GM11168 (cell line): ENCODE results near the gene HES5.

ENCODE experiments used
- in situ Hi-C: fragments of 300-500 bp; cut with MboI; formaldehyde crosslinking; loops from one replicate; pipeline ENCODE4 v1.12.0; 2022; ENCODE audit warnings: low sequenced_read_pairs; ENCODE audit not compliant: unreplicated experiment

HES5 gene

GRCh38 chr1:2504225-2504948, 25.7 kb downstream of the HES5 start:
- in situ Hi-C loops, result no loop called here

DNA sequence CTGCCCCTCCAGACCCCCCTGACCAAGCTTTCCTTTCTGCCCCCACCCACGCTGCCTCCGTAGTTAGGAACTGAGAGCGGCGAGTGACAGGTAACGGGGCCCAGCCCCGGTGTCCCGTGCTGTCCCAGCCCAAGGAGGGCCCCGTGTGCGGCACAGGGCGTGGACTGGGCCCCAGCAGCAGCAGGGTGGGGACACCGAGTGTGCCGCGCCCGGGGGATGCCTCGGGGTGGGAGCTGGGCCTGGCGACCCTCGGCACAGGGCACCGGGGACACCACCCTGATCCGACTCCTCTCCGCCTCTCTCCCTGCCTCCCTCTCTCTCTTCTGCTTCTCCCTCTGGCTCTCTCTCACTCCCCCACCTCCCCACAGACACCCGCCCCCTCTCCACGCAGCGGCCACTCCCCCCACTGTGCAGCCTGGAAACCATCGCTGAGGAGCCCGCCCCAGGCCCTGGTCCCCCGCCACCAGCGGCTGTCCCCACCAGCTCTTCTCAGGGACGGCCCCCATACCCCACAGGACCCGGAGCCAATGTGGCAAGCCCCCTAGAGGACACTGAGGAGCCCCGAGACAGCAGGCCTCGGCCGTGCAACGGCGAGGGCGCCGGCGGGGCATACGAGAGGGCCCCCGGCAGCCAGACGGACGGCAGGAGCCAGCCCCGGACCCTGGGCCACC, 26.4 kb downstream of the HES5 start:
- in situ Hi-C loops, result no loop called here

DNA sequence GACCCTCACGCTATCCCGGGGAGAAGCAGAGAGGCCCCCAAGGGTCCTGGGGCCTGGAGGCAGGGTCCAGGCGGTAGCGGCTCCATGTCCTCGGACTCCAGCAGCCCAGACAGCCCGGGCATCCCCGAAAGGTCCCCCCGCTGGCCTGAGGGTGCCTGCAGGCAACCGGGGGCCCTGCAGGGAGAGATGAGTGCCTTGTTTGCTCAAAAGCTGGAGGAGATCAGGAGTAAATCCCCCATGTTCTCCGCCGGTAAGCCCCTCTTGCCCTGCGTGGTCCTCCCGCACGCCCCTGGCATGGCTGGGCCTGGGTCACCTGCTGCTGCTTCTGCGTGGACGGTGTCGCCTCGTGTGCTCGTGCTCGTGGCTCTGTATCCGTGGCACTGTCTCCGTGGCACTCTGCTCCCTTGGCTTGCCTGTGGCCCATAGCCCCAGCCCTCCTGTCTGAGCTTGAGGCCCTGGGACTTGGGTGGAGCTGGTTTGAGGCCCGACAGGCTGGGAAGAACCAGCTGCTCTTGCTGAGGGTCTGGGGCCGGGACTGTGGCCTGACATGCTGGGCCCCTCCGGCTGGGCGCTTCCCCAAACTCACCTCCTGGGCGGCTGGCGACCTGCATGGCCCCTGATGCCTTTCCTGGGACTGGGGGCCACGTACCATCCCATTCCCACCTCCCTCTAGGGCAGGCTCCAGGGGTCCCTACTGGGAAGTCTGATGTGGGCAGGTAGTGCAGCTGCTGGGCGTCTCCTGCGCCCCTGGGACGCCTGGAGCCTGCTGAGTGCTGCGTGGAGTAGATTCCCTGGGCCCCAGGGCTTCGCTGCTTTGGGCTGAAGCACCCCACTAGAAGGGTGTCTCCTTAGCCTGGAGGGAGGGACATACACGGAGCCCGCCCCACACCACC, 27.2 kb downstream of the HES5 start:
- in situ Hi-C loops, result no loop called here

- in situ Hi-C loops, result no loop called here
Observed at GRCh38 chr1:2502210-2502609, 27.9 kb downstream of the HES5 start.

DNA sequence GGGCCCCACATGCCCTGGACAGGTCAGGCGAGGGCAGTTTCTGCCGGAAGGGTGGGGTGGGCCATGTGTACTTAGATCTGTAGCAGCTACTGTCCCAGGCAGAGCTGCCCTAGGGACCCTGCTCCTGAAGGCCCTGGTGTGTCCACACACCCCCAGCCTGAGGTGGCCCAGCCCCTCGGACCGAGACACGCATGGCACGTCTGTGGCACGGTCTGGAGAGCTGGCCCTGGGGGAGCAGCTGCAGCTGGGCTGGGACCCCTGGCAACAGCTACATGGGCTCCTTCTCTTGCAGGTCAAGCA, 28.3 kb downstream of the HES5 start:
- in situ Hi-C loops, result no loop called here

DNA sequence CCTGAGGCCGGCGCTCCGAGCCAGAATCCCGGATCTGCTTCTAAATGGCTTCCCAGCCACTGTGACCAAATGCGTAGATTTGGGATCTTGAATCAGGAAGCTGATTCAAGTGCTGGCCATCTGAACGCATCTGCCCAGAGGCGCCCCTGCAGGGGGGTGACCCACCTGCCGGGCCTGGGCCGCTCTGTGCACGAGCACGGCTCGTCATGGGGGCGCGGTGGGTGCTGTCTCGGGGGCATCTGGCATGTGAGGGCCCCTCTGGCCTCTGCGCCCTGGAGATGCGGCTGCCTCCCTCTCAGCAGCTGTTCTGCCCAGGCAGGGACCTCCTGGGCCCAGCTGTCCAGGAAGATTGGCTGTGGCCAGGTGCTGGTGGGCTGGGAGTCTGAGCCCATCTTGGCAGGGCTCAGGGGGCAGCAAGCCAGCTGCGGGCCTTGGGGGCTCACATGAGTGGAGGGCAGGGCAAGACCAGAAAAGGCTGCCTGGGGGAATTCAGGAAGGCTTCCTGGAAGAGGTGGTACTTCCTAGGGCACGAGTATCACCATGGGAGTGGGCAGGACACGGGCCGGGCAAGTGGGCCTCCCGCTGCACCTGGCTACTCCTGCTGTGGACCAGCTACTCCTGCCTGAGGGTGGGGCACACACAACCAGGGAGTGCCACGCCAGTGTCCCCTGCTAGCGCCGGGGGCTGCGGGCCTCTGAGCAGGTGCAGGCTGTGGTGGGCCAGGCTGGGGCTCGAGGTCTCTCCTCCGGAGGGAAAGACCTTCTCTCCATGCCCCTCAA, 28.8 kb downstream of the HES5 start:
- in situ Hi-C loops, result no loop called here

DNA sequence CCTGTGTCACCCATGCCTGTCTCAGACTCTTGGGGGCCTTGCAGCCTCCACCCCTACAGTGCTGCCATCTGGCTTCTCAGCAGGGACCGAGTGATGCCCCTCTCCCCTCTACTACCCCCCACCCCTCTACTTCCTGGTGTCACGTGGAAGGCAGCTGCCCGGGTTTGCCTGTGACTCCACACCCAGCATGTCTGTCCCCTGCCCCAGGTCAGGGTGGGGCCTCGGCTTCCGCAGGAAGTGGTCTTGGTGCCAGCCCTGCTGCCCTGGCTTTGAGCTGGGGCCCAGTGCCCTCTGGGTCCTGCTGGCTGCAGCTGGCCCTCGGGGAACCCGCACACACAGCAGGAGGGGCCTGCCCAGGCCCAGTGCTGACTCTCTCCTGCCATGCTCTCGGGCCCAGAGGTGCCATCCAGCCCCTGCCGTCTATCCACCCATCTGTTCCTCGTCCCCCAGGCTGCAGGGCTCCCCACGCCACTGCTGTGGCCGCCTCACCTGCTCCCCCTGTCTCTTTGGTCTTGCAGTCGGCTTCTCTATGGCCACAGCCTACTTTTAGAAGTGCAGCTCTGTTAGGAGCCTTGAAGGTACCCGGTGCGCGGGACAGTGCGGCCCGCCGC, 30.0 kb downstream of the HES5 start:
- in situ Hi-C loops, result no loop called here

DNA sequence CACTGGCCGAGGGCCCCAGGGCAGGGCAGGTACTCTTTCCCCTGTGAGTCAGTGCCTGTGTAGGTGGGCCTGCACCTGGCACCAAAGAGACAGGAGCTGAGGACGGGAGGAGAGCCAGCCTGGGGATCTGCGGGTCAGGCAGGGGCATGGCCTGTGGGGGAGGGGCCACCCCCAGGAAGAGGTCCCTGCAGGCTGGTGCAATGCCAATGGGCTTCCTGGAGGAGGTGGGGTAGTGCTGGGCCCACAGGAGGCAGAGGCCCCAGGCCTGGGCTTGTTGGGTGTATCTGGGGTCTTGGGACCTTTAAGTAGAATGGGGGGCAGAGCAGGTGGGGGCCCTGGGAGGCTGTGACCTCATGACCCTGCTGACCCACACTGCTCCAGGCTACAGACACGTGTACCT, 30.8 kb downstream of the HES5 start:
- in situ Hi-C loops, result no loop called here

DNA sequence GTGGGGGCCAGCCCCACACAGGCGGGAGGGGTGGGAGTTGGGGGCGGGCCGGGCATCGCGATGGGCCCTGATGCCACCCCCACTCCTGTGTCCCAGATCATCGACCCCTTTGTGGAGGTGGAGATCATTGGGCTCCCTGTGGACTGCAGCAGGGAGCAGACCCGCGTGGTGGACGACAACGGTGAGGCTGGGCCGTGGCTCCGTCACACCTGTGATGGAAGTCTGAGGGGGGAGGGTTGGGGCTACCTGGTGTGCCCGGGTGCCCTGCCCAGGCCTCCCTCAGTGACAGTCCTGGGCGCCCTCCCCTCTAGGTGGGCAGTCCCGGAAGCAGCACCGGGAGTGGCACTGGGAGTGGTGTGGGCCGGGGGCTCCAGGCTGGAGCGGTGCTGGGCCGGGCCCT, 31.4 kb downstream of the HES5 start:
- in situ Hi-C loops, result no loop called here

GRCh38 chr1:2497891-2498290, 32.2 kb downstream of the HES5 start:
- in situ Hi-C loops, result no loop called here

DNA sequence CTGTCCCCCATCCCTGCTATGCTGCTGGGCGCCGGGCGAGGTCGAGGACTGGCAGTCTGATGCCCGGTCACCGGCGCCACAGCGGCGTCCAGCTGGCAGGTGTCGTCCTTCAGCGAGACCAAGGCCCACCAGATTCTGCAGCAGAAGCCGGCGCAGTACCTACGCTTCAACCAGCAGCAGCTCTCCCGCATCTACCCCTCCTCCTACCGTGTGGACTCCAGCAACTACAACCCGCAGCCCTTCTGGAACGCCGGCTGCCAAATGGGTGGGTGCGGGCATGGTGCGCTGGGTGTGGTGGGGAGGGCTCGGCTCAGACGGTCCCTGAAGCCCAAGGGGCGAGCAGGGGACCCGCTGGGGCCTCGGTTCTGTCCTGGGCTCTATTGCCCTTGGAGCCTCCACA, 33.3 kb downstream of the HES5 start:
- in situ Hi-C loops, result no loop called here

DNA sequence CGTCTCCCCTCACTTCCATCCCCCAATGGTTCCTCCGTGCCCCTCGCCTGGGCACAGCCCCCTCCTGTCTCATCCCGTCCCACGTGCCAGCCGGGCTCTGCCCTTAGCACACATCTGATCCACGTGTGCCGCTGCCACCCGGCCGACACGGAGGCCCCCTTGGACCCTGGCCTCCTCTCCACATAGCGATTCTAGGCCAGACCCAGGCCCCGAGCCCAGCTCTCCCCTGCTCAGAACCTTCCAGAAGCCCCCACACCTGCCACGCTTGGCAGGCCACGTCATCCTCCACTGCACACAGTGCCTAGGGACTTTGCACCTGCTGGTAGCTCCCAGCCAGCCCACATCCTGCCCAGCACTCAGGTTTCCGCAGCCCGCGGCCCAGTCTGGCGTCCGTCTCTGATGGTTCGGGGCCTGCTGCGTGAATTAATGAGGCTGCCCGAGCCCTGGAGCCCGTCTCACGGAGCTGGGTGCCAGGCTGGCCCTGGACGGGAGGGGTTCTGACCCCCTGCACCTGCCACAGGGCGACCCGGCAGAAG, 33.9 kb downstream of the HES5 start:
- in situ Hi-C loops, result no loop called here

DNA sequence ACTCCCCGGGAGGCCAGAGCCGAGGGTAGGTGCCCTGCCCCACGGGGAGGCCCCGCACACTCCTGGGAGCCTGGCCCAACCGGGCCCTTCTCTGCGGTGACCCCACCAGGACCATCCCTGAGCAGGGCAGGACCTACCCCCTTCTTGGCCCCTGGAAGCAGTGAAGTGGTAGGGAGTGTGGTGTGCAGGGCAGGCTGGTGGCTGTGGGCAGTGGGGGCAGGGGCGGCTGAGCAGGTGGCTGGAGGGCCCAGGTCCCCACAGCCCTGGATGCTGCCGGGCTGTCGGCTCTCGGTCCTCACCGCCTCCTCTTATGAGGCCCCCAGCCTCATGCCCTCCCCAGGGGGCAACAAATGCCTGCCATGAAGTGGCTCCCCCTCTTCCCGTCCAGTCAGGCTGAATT, 34.5 kb downstream of the HES5 start:
- in situ Hi-C loops, result no loop called here

DNA sequence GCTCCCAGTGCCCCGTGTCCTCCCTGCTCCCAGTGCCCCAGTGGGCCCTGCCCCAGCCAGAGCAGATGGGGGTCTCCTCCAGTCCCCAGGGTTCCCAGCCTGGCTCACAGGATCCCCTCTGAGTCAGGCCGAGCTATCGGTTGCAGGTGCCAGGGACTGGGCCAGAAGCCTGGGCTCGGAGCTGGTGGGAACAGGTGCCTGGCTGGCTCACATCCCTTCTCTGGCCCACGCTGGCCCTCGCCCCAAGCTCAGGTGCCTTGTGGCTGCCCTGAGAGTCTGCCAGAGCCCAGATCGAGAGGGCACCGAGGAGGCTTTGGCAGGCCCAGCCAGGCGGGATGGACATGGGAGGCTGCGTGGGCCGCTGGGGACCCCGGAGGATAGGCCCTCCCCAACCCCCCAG, 35.0 kb downstream of the HES5 start:
- in situ Hi-C loops, result no loop called here

GRCh38 chr1:2494323-2494693, 35.8 kb downstream of the HES5 start:
- in situ Hi-C loops, result no loop called here

DNA sequence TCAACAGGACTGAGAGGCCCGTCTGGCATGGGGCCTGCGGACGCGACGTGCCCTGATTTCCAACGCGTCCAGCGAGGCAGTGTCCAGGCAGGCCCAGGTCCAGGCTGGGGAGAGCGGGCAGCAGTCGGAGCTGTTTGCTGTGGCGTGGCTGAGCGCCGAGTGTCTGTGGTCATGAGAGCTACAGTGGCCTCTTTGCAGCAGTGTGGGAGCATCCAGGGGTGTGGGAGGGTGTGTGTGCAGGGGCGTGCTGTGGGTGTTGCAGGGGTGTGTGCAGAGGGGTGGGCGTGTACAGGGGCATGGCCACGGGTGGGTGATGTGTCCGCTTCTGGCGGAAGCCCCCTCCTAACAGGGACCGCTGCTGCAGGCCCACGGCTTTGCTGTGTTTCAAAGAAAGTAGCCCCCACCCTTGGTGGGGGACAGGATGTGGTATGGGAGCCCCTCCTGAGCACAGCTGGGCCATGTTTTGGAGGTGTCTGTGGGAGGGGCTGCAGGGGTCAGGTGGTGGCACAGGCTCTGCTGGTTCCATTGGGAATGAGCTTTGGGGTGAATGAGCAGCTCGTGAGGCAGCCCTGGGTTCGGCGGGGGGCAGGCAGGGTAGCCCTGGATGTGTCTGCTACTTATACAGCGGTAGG, 36.3 kb downstream of the HES5 start:
- in situ Hi-C loops, result no loop called here

DNA sequence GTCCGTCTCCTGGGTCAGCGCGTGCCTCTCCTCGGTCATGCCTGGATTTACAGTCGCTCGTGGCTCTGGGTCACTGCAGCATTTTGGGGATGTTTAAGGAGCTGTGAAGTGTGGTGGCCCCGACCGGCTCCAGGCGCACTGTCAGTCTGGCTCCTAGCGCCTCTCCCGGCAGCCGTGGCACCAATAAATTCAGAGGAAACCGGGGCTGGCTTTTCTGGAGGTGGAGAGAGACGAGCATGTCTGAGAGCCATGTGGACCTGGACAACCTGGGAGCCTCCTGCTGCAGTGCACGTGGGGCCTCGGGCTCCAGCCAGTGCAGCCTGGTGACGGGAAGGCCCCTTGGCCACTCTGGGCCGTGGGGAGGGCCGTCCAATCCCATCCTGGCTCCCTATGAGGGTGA, 36.8 kb downstream of the HES5 start:
- in situ Hi-C loops, result no loop called here

- in situ Hi-C loops, result no loop called here
Observed at GRCh38 chr1:2492091-2492490, 38.0 kb downstream of the HES5 start.

DNA sequence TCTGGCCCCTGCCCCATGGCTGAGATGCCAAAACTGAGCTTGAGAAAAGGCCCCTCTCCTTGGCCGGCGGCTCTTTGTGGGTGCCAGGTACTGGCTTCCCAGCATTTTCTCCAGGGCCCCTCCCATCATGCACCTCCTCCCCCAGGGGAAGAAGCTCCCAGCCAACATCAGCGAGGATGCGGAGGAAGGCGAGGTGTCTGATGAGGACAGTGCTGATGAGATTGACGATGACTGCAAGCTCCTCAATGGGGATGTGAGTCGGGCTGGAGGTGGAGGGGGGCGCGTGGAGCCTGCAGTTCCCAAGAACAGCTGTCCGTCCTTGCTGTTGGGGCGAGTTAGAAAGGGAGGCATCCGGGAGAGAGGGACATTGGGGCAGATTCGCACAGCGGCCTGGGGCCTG, 40.4 kb downstream of the HES5 start:
- in situ Hi-C loops, result no loop called here

DNA sequence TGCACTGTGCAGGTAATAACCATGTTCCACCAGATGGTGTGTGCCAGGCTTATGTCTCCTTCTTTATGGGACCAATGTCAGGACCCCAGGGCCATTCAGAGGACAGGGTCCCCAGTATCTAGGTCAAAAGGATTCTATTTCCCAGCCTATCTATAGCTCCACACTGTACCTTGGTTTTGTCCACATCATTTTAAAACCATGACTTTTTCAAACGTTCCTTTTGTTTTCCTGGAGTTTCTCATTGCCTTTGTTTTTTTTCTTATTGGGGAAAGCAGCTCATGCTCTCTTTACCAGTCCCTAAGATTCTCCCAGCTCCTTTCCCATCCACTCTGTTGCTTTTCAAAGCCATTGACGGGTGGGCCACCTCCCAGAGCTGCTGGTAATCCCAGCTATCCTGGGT, 41.4 kb downstream of the HES5 start:
- in situ Hi-C loops, result no loop called here
